ENCODE measurements around the gene ASCC3. TPM values are rescaled to one million over a fixed set of nuclear protein-coding genes. Genes with fewer than 3 reads are reported as not detected.

The ASCC3 gene
- total RNA-seq, 1 experiment from 2014 or later, result 40.5 TPM

- BruUV-seq (replicated peaks), result no TSS peak
- ChIA-PET CTCF (no interaction called here), RAD21 (ENCODE audit: low non-redundant PET in 1 of 2, low total read pairs in 2 of 2, uncharacterized antibody in 2 of 2, unreplicated experiment in 2 of 2) (no interaction called here)
Observed at GRCh38 chr6:100627911-100628758, 253.0 kb downstream of the ASCC3 start.

More at GRCh38 chr6:100627911-100628758, 253.0 kb downstream of the ASCC3 start:
- ATAC-seq (no peak), DNase-seq (ENCODE audit: low read depth, low spot score) (no peak)
- POLR2A ChIA-PET, result no interaction called here
- Histone ChIP-seq H3K9me2 (ENCODE audit: insufficient read depth) (no peaks in the 10 kb centered on the region), H4K20me1 (ENCODE audit: insufficient read depth) (no peaks in the 10 kb centered on the region), H3K27ac (ENCODE audit: low read depth, low read length) (no peak overlapping the region), H3K4me2 (ENCODE audit: low read length) (no peak overlapping the region), H3K4me3 (replicated peaks in 1 of 2; ENCODE audit: low read depth in 1 of 2, low read length in 2 of 2) (no peak overlapping the region), H3K9ac (ENCODE audit: low read length) (no peak overlapping the region), H2AFZ (ENCODE audit: low read depth, low read length, poor library complexity, severe bottlenecking) (no peak overlapping the region), H3K36me3 (ENCODE audit: control insufficient read depth in 1 of 2, insufficient read depth in 2 of 2, low read length in 2 of 2) (peaks cover 0 to 2% of the 10 kb centered on the region in 2 experiments; a peak in 1 of 4 replicates), H3K4me1 (ENCODE audit: control insufficient read depth in 1 of 2, insufficient read depth in 2 of 2, low read length in 2 of 2) (peaks cover 0 to 5% of the 10 kb centered on the region in 2 experiments; a peak in 2 of 4 replicates), H3K9me3 (ENCODE audit: control insufficient read depth in 1 of 2, insufficient read depth in 1 of 2, low read depth in 1 of 2, low read length in 2 of 2) (no peaks in the 10 kb centered on the region), H3K79me2 (ENCODE audit: insufficient read depth, low read length) (no peaks in the 10 kb centered on the region), H3K27me3 (ENCODE audit: insufficient read depth, low read length) (no peaks in the 10 kb centered on the region)
- TF ChIP-seq SIN3A (IDR thresholded peaks at IDR 0.05; ENCODE audit: low read depth), result no peak
- no peak for TF ChIP-seq ZBTB33 (IDR thresholded peaks at IDR 0.05; ENCODE audit: extremely low read depth, insufficient replicate concordance, low read length)
- TF ChIP-seq RAD21 (IDR thresholded peaks at IDR 0.05; ENCODE audit: low read depth), result no peak
- TF ChIP-seq, protein P1, sequence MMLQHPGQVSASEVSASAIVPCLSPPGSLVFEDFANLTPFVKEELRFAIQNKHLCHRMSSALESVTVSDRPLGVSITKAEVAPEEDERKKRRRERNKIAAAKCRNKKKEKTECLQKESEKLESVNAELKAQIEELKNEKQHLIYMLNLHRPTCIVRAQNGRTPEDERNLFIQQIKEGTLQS (IDR thresholded peaks at IDR 0.05), result no peak
- no peak for TF ChIP-seq POLR2AphosphoS5 (IDR thresholded peaks at IDR 0.05; ENCODE audit: low read depth, low read length)
- no peak for TF ChIP-seq SRF (IDR thresholded peaks at IDR 0.05; ENCODE audit: low read depth)
- TF ChIP-seq CEBPB (IDR thresholded peaks at IDR 0.05; ENCODE audit: low read depth), result no peak
- no peak for TF ChIP-seq MAX (IDR thresholded peaks at IDR 0.05)
- no peak for TF ChIP-seq JUND (IDR thresholded peaks at IDR 0.05)
- TF ChIP-seq YY1 (IDR thresholded peaks at IDR 0.05; ENCODE audit: extremely low read depth, insufficient replicate concordance, low read depth, low read length), result no peak
- TF ChIP-seq TCF7L2 (IDR thresholded peaks at IDR 0.05; ENCODE audit: borderline replicate concordance, extremely low read depth, insufficient read depth, insufficient read length), result no peak
- TF ChIP-seq EGR1 (IDR thresholded peaks at IDR 0.05; ENCODE audit: low read depth), result no peak
- intact Hi-C loops (cut with micrococcal nuclease), result no loop called here

Measured in HCT116 (cell line).